Neural cell (in vitro differentiated cells): ENCODE data around the gene KCTD14. TPM values are rescaled to one million over a fixed set of nuclear protein-coding genes. Genes with fewer than 3 reads are reported as not detected.

Source experiments
- H2AFZ ChIP-seq: fragments of 200-600, 300-800 bp; sonication (generic), shearing (Covaris generic); 2 replicates; pipeline ENCODE4 v1.6.0; 2014; ENCODE audit warnings: low read depth, mild to moderate bottlenecking, antibody characterized with exemption, low read length, moderate library complexity
- H3F3A ChIP-seq: fragments of 200-600 bp; shearing (Covaris generic); 2 replicates; pipeline ENCODE4 v1.6.1; 2016; ENCODE audit warnings: mild to moderate bottlenecking, moderate library complexity, mixed read lengths, antibody characterized with exemption, low read length; ENCODE audit not compliant: insufficient read depth, poor library complexity, severe bottlenecking
- H3K27ac ChIP-seq: fragments of 200-600, 300-800 bp; sonication (generic), shearing (Covaris generic); 2 replicates; pipeline ENCODE4 v1.5.1; 2014; ENCODE audit warnings: mild to moderate bottlenecking, low read length, moderate library complexity
- H3K27me3 ChIP-seq: fragments of 300-800, 200-600 bp; sonication (generic), shearing (Covaris generic); 2 replicates; pipeline ENCODE4 v1.6.0; 2014; ENCODE audit warnings: mild to moderate bottlenecking, low read depth, low read length, moderate library complexity; ENCODE audit not compliant: insufficient read depth
- H3K36me3 ChIP-seq: fragments of 300-800, 200-600 bp; sonication (generic), shearing (Covaris generic); 2 replicates; pipeline ENCODE4 v1.5.1; 2014; ENCODE audit warnings: mild to moderate bottlenecking, antibody characterized with exemption, low read length, moderate library complexity; ENCODE audit not compliant: insufficient read depth
- H3K4me2 ChIP-seq: fragments of 300-800, 200-600 bp; sonication (generic), shearing (Covaris generic); 2 replicates; pipeline ENCODE4 v1.6.0; 2014; ENCODE audit warnings: mild to moderate bottlenecking, low read length
- H3K4me3 ChIP-seq: fragments of 300-800, 200-600 bp; sonication (generic), shearing (Covaris generic); 2 replicates; pipeline ENCODE4 v1.5.1; 2014; ENCODE audit warnings: mild to moderate bottlenecking, low read length, moderate library complexity
- H3K79me2 ChIP-seq: fragments of 200-600 bp; shearing (Covaris generic); replicated peaks from 2 replicates; pipeline ENCODE4 v1.6.0; 2014; ENCODE audit warnings: mild to moderate bottlenecking, low read length, moderate library complexity; ENCODE audit not compliant: insufficient read depth
- H3K9ac ChIP-seq: fragments of 300-800, 200-600 bp; sonication (generic), shearing (Covaris generic); 2 replicates; pipeline ENCODE4 v1.6.1; 2016; ENCODE audit warnings: mild to moderate bottlenecking, low read length, mixed read lengths
- H3K9me2 ChIP-seq: fragments of 200-600 bp; shearing (Covaris generic); 2 replicates; pipeline ENCODE4 v1.6.1; 2016; ENCODE audit warnings: mild to moderate bottlenecking, low read length, mixed read lengths; ENCODE audit not compliant: insufficient read depth
- H3K9me3 ChIP-seq: fragments of 200-600, 300-800 bp; sonication (generic), shearing (Covaris generic); 2 replicates; pipeline ENCODE4 v1.6.1; 2016; ENCODE audit warnings: mild to moderate bottlenecking, mixed run types, low read length, moderate library complexity, mixed read lengths
- H4K20me1 ChIP-seq: fragments of 200-600 bp; shearing (Covaris generic); 2 replicates; pipeline ENCODE4 v1.6.1; 2016; ENCODE audit warnings: mild to moderate bottlenecking, mixed run types; ENCODE audit not compliant: insufficient read depth
- EP300 ChIP-seq: fragments of 450-650 bp; conservative IDR thresholded peaks from 2 replicates; pipeline ENCODE4 v1.6.1; 2014; ENCODE audit warnings: antibody characterized with exemption, mild to moderate bottlenecking, moderate library complexity; ENCODE audit not compliant: poor library complexity, severe bottlenecking
- EZH2 ChIP-seq: fragments of 200-600, 300-800 bp; shearing (Covaris generic), sonication (generic); IDR thresholded peaks from 2 replicates; pipeline ENCODE4 v1.6.1; 2014; ENCODE audit warnings: antibody characterized with exemption, low read length, borderline replicate concordance, mild to moderate bottlenecking; ENCODE audit not compliant: insufficient read depth, poor library complexity, severe bottlenecking
- MXI1 ChIP-seq: fragments of 450-650 bp; conservative IDR thresholded peaks from 2 replicates; pipeline ENCODE4 v1.6.1; 2014; ENCODE audit warnings: antibody characterized with exemption, mild to moderate bottlenecking; ENCODE audit not compliant: poor library complexity, severe bottlenecking
- POLR2AphosphoS5 ChIP-seq: IDR thresholded peaks from 2 replicates; pipeline ENCODE4 v1.6.1; 2012
- RAD21 ChIP-seq: fragments of 450-650 bp; conservative IDR thresholded peaks from 2 replicates; pipeline ENCODE4 v1.6.1; 2014; ENCODE audit warnings: antibody characterized with exemption, mild to moderate bottlenecking, moderate library complexity
- SMC3 ChIP-seq: fragments of 450-650 bp; conservative IDR thresholded peaks from 2 replicates; pipeline ENCODE4 v1.6.1; 2014; ENCODE audit warnings: antibody characterized with exemption, mild to moderate bottlenecking, moderate library complexity; ENCODE audit not compliant: poor library complexity
- TAF1 ChIP-seq: IDR thresholded peaks from 2 replicates; pipeline ENCODE4 v1.6.1; 2012; ENCODE audit warnings: low read depth
- polyA plus RNA-seq: library from polyadenylated mRNA; depleted of rRNA; stranded (reverse); fragments of >200 nt; gene quantifications from 2 replicates; pipeline ENCODE4 v1.2.3, GENCODE V29; 2014
- TF ChIP-seq, protein P1 (sequence below): IDR thresholded peaks from 2 replicates; pipeline ENCODE4 v1.6.1; 2012; ENCODE audit warnings: borderline replicate concordance
- TF ChIP-seq, protein P2 (sequence below): fragments of 450-650 bp; IDR thresholded peaks from 2 replicates; pipeline ENCODE4 v1.5.1; 2014; ENCODE audit warnings: antibody characterized with exemption, mild to moderate bottlenecking, moderate library complexity; ENCODE audit not compliant: poor library complexity, severe bottlenecking

The KCTD14 gene
- polyA plus RNA-seq, 1 donor from 2014 or later, result 0.32 TPM

DNA sequence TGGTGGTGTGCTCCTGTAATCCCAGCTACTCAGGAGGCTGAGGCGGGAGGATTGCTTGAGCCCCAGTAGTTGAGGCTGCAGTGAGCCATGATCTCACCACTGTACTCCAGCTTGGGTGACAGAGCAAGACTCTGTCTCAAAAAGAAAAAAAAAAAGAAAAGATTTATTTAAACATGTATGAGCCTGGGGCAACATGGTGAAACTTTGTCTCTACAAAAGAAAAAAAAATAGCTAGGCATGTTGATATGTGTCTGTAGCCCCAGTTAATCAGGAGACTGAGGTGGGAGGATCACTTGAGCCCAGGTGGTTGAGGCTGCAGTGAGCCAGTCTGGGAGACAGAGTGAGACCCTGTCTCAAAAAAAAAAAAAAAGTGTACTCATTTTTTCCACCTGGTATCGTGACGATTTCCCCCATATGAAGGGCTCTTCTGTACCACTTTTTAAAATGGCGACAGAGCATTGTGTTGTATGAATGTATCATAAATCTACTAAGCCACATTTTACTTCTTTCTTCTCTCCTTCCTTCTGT, 16.4 kb upstream of the KCTD14 start:
- Histone ChIP-seq H3K9me3 (no peaks in the 10 kb centered on the region), H3K27ac (no peak overlapping the region), H3K9ac (no peak overlapping the region), H3K4me2 (no peak overlapping the region), H3K27me3 (no peaks in the 10 kb centered on the region), H3K36me3 (no peaks in the 10 kb centered on the region), H3K79me2 (no peaks in the 10 kb centered on the region), H3K9me2 (no peaks in the 10 kb centered on the region), H4K20me1 (no peaks in the 10 kb centered on the region), H3K4me3 (no peak overlapping the region), H2AFZ (no peak overlapping the region), H3F3A (no peaks in the 10 kb centered on the region)
- no peak for TF ChIP-seq POLR2AphosphoS5
- TF ChIP-seq, protein P1, sequence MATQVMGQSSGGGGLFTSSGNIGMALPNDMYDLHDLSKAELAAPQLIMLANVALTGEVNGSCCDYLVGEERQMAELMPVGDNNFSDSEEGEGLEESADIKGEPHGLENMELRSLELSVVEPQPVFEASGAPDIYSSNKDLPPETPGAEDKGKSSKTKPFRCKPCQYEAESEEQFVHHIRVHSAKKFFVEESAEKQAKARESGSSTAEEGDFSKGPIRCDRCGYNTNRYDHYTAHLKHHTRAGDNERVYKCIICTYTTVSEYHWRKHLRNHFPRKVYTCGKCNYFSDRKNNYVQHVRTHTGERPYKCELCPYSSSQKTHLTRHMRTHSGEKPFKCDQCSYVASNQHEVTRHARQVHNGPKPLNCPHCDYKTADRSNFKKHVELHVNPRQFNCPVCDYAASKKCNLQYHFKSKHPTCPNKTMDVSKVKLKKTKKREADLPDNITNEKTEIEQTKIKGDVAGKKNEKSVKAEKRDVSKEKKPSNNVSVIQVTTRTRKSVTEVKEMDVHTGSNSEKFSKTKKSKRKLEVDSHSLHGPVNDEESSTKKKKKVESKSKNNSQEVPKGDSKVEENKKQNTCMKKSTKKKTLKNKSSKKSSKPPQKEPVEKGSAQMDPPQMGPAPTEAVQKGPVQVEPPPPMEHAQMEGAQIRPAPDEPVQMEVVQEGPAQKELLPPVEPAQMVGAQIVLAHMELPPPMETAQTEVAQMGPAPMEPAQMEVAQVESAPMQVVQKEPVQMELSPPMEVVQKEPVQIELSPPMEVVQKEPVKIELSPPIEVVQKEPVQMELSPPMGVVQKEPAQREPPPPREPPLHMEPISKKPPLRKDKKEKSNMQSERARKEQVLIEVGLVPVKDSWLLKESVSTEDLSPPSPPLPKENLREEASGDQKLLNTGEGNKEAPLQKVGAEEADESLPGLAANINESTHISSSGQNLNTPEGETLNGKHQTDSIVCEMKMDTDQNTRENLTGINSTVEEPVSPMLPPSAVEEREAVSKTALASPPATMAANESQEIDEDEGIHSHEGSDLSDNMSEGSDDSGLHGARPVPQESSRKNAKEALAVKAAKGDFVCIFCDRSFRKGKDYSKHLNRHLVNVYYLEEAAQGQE, result no peak
- no peak for TF ChIP-seq MXI1
- TF ChIP-seq SMC3, result no peak
- no peak for TF ChIP-seq TAF1

DNA sequence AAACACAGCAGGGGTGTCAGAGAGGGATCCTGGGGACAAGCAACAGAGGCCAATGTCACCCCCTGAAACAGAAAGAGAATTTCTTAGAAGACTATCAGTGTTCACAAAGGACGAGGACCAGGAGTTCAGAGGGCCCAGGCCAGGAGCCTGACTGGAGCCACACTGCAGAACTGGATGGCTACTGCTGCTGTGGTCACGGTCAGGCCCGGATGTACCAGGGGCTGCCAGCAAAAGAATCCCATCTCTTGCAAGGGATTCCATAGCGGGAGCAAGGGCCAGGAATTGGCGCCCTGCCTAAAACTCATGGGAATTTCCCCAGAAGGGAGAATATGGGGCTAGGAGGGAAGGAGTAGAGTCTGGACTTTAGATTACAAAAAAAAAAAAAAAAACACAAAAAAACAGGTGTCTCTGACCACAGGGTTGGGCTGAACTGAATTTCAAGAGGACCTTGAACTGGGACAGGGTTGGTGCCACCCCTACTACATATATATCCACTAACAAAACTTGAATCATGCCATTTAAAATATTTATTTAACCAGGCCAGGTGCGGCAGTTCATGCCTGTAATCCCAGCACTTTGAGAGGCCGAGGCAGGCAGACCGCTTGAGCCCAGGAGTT, 15.7 kb upstream of the KCTD14 start:
- no peaks in the 10 kb centered on the region for H3F3A ChIP-seq
- H4K20me1 ChIP-seq, result no peaks in the 10 kb centered on the region
- no peaks in the 10 kb centered on the region for H3K9me3 ChIP-seq
- TF ChIP-seq, protein P2, sequence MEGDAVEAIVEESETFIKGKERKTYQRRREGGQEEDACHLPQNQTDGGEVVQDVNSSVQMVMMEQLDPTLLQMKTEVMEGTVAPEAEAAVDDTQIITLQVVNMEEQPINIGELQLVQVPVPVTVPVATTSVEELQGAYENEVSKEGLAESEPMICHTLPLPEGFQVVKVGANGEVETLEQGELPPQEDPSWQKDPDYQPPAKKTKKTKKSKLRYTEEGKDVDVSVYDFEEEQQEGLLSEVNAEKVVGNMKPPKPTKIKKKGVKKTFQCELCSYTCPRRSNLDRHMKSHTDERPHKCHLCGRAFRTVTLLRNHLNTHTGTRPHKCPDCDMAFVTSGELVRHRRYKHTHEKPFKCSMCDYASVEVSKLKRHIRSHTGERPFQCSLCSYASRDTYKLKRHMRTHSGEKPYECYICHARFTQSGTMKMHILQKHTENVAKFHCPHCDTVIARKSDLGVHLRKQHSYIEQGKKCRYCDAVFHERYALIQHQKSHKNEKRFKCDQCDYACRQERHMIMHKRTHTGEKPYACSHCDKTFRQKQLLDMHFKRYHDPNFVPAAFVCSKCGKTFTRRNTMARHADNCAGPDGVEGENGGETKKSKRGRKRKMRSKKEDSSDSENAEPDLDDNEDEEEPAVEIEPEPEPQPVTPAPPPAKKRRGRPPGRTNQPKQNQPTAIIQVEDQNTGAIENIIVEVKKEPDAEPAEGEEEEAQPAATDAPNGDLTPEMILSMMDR, result no peak
- TF ChIP-seq TAF1 (no peak), EZH2 (no peak), RAD21 (no peak), EP300 (no peak), SMC3 (no peak), POLR2AphosphoS5 (no peak), MXI1 (no peak)
- TF ChIP-seq, protein P1, result no peak
- no peak overlapping the region for H2AFZ ChIP-seq
- no peak overlapping the region for H3K4me3 ChIP-seq
- H3K79me2 ChIP-seq, result no peaks in the 10 kb centered on the region
- no peaks in the 10 kb centered on the region for H3K9me2 ChIP-seq
- no peaks in the 10 kb centered on the region for H3K27me3 ChIP-seq
- no peak overlapping the region for H3K27ac ChIP-seq
- no peak overlapping the region for H3K9ac ChIP-seq
- no peaks in the 10 kb centered on the region for H3K36me3 ChIP-seq
- no peak overlapping the region for H3K4me2 ChIP-seq
